Lung (tissue), 12 donors: ENCODE results near the gene GAS2L3. TPM values are rescaled to one million over a fixed set of nuclear protein-coding genes. Genes with fewer than 3 reads are reported as not detected.

Experiments
- ATAC-seq: fragments of 200-7000 bp; cut with Tn5 transposase; one replicate; pipeline ENCODE4 v1.9.1; 2020; ENCODE audit warnings: moderate number of reproducible peaks; ENCODE audit not compliant: insufficient read depth, low FRiP score
- DNase-seq, 3 donors: peaks; one replicate each; pipeline ENCODE4 v3.0.0-alpha.2; 2013 to 2017
- H3K27ac ChIP-seq, 2 donors: one replicate each; pipeline ENCODE4 v1.5.1; 2013; ENCODE audit warnings: mild to moderate bottlenecking in 2 of 2, moderate library complexity in 2 of 2, control low read depth in 1 of 2, inconsistent platforms in 1 of 2, low read depth in 1 of 2, low read length in 1 of 2
- H3K27me3 ChIP-seq, 3 donors: one replicate each; pipeline ENCODE4 v1.5.1; 2013; ENCODE audit warnings: low read length in 2 of 3; ENCODE audit not compliant: control insufficient read depth in 3 of 3, insufficient read depth in 3 of 3
- H3K36me3 ChIP-seq, 4 donors: one replicate each; pipeline ENCODE4 v1.5.1; 2013; ENCODE audit warnings: low read length in 4 of 4, mild to moderate bottlenecking in 1 of 4, moderate library complexity in 1 of 4; ENCODE audit not compliant: control insufficient read depth in 4 of 4, insufficient read depth in 4 of 4
- H3K4me1 ChIP-seq, 5 donors: one replicate each; pipeline ENCODE4 v1.5.1; 2013; ENCODE audit warnings: low read length in 5 of 5, mild to moderate bottlenecking in 2 of 5, moderate library complexity in 1 of 5; ENCODE audit not compliant: control insufficient read depth in 5 of 5, insufficient read depth in 5 of 5
- H3K4me3 ChIP-seq: one replicate; pipeline ENCODE4 v1.5.1; 2013; ENCODE audit warnings: mild to moderate bottlenecking, control low read depth, moderate library complexity
- H3K9ac ChIP-seq, 2 donors: one replicate each; pipeline ENCODE4 v1.5.1; 2013; ENCODE audit warnings: low read length in 2 of 2, control low read depth in 1 of 2; ENCODE audit not compliant: insufficient read depth in 1 of 2
- H3K9me3 ChIP-seq, 4 donors: one replicate each; pipeline ENCODE4 v1.5.1; 2013; ENCODE audit warnings: low read length in 3 of 4, mild to moderate bottlenecking in 1 of 4, moderate library complexity in 1 of 4; ENCODE audit not compliant: control insufficient read depth in 4 of 4, insufficient read depth in 3 of 4
- WGBS, 2 donors: extraction: QIAGEN DNeasy Blood & Tissue Kit; methylation state at CpG; one replicate each; pipeline ENCODE4 v1.1.7; 2013; 5-methylcytosine and 5-hydroxymethylcytosine counted together
- polyA plus RNA-seq, 2 donors: library from polyadenylated mRNA; stranded (reverse); fragments of 200-250 nt; gene quantifications; one replicate each; pipeline ENCODE4 v1.2.1, GENCODE V29; 2013
- total RNA-seq, 2 donors: library from RNA; depleted of rRNA in 1 of 2; stranded (reverse); fragments of >200 nt in 1 of 2; gene quantifications; one replicate each; pipeline ENCODE4 v1.2.1, GENCODE V29; 2014 to 2021
- TF ChIP-seq, protein P1 (sequence below): IDR thresholded peaks from 2 replicates; pipeline ENCODE4 v1.5.1; 2012; ENCODE audit warnings: mild to moderate bottlenecking; ENCODE audit errors: control extremely low read depth, extremely low read depth
- donor health status: control.
- donor health status: control.
- donor health status: Bipolar disorder and iron deficiency.
- donor health status: healthy.
- donor health status: DM: yes; HTN: yes; CAD: no.

GAS2L3 gene
- total and polyA plus RNA-seq, 4 donors = 1.7 to 15.6 (median 7.0) TPM

DNA sequence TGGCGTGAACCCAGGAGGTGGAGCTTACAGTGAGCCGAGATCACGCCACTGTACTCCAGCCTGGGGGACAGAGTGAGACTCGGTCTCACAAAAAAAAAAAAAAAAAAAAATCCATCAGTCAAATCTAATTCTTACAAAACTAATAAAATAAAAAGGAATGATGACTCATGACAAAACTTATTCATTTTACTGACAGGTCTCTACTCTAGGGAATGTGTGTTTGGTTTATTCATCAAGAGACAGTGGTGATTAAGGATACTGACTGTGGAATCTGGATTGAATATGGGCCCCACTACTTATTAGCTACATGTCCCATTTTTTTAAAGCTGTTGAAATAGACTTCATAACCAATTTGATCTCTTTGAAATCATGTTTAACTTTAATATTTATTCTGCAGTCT lies 29.3 kb upstream of the GAS2L3 start:
- WGBS, 2 donors = 86 to 96% methylated on average over 4 of the region's 4 CpGs
- no peak for ATAC-seq
- no peak for DNase-seq

DNA sequence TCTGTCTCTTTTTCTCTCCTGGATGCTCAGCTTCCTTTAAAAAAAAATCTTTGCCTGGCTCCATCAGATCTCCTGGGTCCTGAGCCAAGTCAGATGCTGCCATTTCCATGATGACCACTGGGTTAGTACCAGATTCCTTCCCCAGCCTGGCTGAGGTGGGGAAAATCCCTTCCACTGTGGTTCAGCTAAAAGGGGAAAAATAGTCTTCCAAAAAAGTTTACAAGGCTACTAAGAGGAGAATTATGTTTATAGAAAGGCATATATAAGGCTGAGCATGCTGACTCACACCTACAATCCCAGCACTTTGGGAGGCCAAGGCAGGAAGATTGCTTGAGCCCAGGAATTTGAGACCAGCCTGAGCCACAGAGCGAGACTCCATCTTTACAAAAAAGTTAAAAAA lies 28.4 kb upstream of the GAS2L3 start:
- 93% methylated on average over 1 of the region's 1 CpG for WGBS, 2 donors
- Histone ChIP-seq H3K4me1 (no peaks in the 10 kb centered on the region), H3K9ac (no peak overlapping the region), H3K27me3 (no peaks in the 10 kb centered on the region), H3K9me3 (peaks cover 0 to 3% (median 0%) of the 10 kb centered on the region in 4 donors), H3K4me3 (no peak overlapping the region), H3K36me3 (no peaks in the 10 kb centered on the region), H3K27ac (no peak overlapping the region)
- DNase-seq = no peak
- no peak for ATAC-seq
- TF ChIP-seq, protein P1, sequence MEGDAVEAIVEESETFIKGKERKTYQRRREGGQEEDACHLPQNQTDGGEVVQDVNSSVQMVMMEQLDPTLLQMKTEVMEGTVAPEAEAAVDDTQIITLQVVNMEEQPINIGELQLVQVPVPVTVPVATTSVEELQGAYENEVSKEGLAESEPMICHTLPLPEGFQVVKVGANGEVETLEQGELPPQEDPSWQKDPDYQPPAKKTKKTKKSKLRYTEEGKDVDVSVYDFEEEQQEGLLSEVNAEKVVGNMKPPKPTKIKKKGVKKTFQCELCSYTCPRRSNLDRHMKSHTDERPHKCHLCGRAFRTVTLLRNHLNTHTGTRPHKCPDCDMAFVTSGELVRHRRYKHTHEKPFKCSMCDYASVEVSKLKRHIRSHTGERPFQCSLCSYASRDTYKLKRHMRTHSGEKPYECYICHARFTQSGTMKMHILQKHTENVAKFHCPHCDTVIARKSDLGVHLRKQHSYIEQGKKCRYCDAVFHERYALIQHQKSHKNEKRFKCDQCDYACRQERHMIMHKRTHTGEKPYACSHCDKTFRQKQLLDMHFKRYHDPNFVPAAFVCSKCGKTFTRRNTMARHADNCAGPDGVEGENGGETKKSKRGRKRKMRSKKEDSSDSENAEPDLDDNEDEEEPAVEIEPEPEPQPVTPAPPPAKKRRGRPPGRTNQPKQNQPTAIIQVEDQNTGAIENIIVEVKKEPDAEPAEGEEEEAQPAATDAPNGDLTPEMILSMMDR = no peak

More for the DNA sequence above, 29.3 kb upstream of the GAS2L3 start:
- Histone ChIP-seq H3K9ac (no peak overlapping the region), H3K9me3 (peaks cover 0 to 3% (median 0%) of the 10 kb centered on the region in 4 donors), H3K4me3 (no peak overlapping the region), H3K27me3 (no peaks in the 10 kb centered on the region), H3K36me3 (no peaks in the 10 kb centered on the region), H3K4me1 (no peaks in the 10 kb centered on the region), H3K27ac (no peak overlapping the region)
- TF ChIP-seq, protein P1 = no peak

DNA sequence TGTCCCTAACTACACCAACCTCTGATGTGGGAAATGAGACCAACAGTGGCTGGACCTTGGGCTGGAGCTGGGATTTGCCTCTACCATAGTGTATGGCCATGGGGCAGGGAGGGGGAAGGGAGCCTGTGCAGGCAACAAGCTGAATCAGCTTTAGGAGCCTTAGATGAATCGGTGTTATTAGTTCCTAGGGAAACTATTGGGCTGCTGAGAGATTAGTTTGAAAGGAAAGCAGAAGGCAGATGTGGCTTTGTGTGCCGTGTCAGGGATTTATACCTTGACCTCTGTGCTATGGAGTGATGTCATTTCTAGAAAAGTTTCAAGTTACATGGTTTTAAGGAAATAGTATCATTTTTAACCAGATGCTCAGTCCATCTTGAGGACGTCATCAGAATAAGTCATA lies 19.5 kb upstream of the GAS2L3 start:
- H3K4me3 ChIP-seq = no peak overlapping the region
- H3K9me3 ChIP-seq = no peaks in the 10 kb centered on the region
- TF ChIP-seq, protein P1 = no peak
- DNase-seq = peak in 1 of 3 donors; percentile 4
- peaks cover 0 to 6% (median 0%) of the 10 kb centered on the region in 5 donors for H3K4me1 ChIP-seq
- WGBS, 2 donors = 73 to 81% methylated on average over 3 of the region's 3 CpGs
- H3K27ac ChIP-seq = no peak overlapping the region
- no peaks in the 10 kb centered on the region for H3K36me3 ChIP-seq
- ATAC-seq = no peak
- no peak overlapping the region for H3K9ac ChIP-seq
- no peaks in the 10 kb centered on the region for H3K27me3 ChIP-seq

DNA sequence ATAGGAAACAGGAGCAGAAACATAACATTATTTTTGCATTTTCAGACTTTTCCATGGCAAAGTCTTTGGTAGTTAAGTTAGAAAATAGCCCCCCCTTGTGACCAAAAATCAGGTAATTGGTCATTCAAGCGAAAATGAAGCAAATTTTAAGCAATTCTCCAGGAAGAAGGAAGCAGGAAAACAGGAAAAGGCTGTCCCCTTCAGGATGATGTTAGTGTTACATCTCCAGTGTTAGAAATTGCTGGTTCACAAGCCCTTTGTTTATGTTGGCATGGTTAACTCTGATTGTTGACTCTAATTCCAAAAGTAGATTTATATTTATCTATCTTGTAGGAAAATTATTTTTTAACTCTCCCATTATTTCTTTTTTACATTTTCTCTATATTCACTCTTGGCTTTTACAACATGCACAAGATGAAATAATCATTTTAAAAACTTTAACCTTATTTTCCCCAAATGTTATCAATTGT lies 18.8 kb upstream of the GAS2L3 start:
- Histone ChIP-seq H3K9me3 (no peaks in the 10 kb centered on the region), H3K4me3 (no peak overlapping the region), H3K4me1 (peaks cover 0 to 6% (median 0%) of the 10 kb centered on the region in 5 donors), H3K36me3 (no peaks in the 10 kb centered on the region), H3K27ac (no peak overlapping the region), H3K9ac (no peak overlapping the region), H3K27me3 (no peaks in the 10 kb centered on the region)
- TF ChIP-seq, protein P1 = peak; percentile 46
- DNase-seq = peak; percentile 48 to 93 (median 93)
- no peak for ATAC-seq
- 0% methylated on average over 1 of the region's 1 CpG for WGBS, 2 donors
